Chondrocyte (in vitro differentiated cells): Measurements from ENCODE around the gene MON2. TPM values are rescaled to one million over a fixed set of nuclear protein-coding genes. Genes with fewer than 3 reads are reported as not detected.
A peak's percentile ranks its signal among the peaks of the same experiment; 100 is the strongest.
"Not testable (repeated sequence)": the region's sequence is repeated elsewhere in the genome, so short reads cannot be mapped to it uniquely, and the experiment has no call there.

ENCODE experiments used
- DNase-seq: peaks from one replicate; pipeline ENCODE4 v3.0.0; 2021; ENCODE audit warnings: mixed read lengths, low spot score
- H3K27ac Mint-ChIP-seq: one replicate; pipeline ENCODE4 v1.8.0; 2021; ENCODE audit warnings: mild to moderate bottlenecking, moderate library complexity, mixed read lengths; ENCODE audit not compliant: unreplicated experiment
- H3K27me3 Mint-ChIP-seq: 2 replicates; pipeline ENCODE4 v1.8.0; 2021; ENCODE audit warnings: low read depth, mixed read lengths
- H3K36me3 Mint-ChIP-seq: 2 replicates; pipeline ENCODE4 v1.8.0; 2021; ENCODE audit warnings: low read depth, mixed read lengths
- H3K4me1 Mint-ChIP-seq: 2 replicates; pipeline ENCODE4 v1.8.0; 2021; ENCODE audit warnings: low read depth, mild to moderate bottlenecking, mixed read lengths
- H3K4me3 Mint-ChIP-seq: one replicate; pipeline ENCODE4 v1.8.0; 2021; ENCODE audit warnings: mild to moderate bottlenecking, moderate library complexity, mixed read lengths; ENCODE audit not compliant: unreplicated experiment
- H3K9me3 Mint-ChIP-seq: 2 replicates; pipeline ENCODE4 v1.8.0; 2021; ENCODE audit warnings: low read depth, mixed read lengths
- total RNA-seq: library from RNA; stranded (reverse); gene quantifications from 3 replicates; pipeline ENCODE4 v1.2.1, GENCODE V29; 2021
- TF ChIP-seq, protein P1 (sequence below): fragments of 200-600 bp; sonication (generic); IDR thresholded peaks from 2 replicates; pipeline ENCODE4 v1.5.0; 2021; ENCODE audit warnings: antibody characterized with exemption, mild to moderate bottlenecking, moderate library complexity

The MON2 gene
- total RNA-seq, 1 donor from 2014 or later: 47.2 TPM

DNA sequence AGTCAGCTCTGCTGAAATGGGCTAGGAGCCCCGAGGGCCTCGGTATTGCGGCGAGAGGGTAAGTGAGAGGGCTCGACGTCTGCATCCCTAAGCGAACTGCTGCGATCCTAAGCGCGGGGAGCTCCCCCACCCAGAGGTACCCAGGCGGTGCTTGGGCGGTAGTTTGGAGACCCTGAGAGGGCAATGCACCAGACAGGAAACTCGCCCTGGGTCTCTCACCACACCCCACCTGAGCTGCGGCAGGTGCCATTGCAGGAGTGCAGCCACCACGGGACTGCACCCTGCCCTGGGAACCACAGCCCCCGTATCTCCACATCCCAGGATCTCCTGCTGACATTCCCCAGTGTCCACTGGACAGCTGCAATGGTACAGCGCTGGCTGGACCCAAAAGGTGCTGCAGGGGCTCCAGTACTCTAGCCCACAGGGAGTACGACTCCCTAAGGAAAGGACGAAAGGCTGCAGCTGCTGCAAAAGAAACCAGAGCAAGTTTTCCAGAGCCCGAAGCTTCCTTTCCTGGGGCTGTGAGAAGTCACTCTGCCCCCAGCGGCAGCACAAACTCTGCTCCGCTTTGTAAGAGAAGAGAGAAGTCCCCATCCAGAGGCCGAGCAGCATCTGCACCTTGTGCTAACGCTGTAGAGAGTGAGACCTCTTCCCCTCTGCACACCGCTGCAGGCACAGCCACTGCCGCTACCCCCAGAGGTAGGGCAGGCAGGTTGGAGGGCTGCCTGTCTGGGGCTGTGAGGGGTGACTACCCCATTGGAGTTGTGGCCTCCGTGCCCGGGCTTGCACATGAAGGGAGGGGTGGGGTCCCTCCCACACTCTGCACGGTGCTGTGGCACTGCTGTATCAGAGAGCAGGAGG lies 31.1 kb upstream of the MON2 start:
- no peaks in the 10 kb centered on the region for H3K36me3 Mint-ChIP-seq
- peak overlapping the region; percentile 82 for H3K4me3 Mint-ChIP-seq
- peaks cover 16% of the 10 kb centered on the region for H3K4me1 Mint-ChIP-seq
- no peak overlapping the region for H3K27ac Mint-ChIP-seq
- DNase-seq: no peak
- peaks cover under 1% of the 10 kb centered on the region for H3K9me3 Mint-ChIP-seq
- TF ChIP-seq, protein P1, sequence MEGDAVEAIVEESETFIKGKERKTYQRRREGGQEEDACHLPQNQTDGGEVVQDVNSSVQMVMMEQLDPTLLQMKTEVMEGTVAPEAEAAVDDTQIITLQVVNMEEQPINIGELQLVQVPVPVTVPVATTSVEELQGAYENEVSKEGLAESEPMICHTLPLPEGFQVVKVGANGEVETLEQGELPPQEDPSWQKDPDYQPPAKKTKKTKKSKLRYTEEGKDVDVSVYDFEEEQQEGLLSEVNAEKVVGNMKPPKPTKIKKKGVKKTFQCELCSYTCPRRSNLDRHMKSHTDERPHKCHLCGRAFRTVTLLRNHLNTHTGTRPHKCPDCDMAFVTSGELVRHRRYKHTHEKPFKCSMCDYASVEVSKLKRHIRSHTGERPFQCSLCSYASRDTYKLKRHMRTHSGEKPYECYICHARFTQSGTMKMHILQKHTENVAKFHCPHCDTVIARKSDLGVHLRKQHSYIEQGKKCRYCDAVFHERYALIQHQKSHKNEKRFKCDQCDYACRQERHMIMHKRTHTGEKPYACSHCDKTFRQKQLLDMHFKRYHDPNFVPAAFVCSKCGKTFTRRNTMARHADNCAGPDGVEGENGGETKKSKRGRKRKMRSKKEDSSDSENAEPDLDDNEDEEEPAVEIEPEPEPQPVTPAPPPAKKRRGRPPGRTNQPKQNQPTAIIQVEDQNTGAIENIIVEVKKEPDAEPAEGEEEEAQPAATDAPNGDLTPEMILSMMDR: peak; percentile 80
- peaks cover 29% of the 10 kb centered on the region for H3K27me3 Mint-ChIP-seq

DNA sequence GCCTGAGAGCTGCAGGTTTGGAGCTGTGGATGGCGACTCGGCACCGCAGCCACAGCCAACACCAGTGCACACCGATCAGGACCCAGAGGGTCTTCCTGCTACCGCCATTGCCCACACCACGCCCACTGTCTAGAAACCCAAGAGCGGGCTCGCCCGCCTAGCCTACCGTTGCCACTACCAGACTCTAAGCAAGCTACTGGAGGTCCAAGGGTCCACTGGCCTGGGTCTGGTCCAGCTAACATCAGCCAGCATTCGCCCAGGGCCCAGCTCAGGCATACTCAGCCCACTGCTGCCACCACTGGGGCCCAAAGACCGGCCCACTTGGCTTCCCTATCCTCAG lies 30.5 kb upstream of the MON2 start:
- Mint-ChIP-seq H3K4me1 (peaks cover 16% of the 10 kb centered on the region), H3K9me3 (peaks cover 6% of the 10 kb centered on the region), H3K4me3 (no peak overlapping the region), H3K36me3 (peaks cover 2% of the 10 kb centered on the region), H3K27ac (no peak overlapping the region), H3K27me3 (peaks cover 23% of the 10 kb centered on the region)
- TF ChIP-seq, protein P1: no peak
- no peak for DNase-seq

DNA sequence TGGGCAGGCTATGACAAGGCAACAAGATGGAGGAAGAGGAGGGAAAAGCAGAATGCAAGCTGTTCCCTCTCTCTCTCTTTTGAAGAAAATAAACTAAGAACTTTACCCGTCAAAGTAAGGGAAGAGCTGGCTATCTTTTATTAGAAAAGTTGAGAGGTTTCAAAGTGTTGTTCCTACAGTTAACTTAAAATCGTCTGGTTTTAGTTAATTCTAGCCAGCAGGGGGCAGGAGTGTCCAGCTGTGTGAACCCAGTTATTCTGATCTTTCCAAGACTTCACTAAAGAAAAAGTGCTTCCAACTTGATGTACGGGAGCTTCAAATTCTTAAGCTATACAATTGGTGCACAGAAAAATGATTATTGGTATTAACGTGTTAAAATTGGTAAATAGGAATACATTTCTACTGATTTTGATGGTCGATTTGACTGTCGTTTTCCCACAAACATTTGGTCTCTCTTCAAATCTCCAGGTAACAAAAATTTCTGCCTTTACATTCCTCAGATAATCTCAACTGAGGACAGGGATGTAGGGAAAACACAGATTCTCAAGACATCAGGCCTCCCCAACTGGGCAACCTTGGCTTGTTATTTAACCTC lies 28.4 kb upstream of the MON2 start:
- no peak for DNase-seq
- peaks cover 16% of the 10 kb centered on the region for H3K4me1 Mint-ChIP-seq
- H3K4me3 Mint-ChIP-seq: no peak overlapping the region
- peaks cover 12% of the 10 kb centered on the region for H3K27me3 Mint-ChIP-seq
- H3K27ac Mint-ChIP-seq: no peak overlapping the region
- peaks cover 27% of the 10 kb centered on the region for H3K9me3 Mint-ChIP-seq
- TF ChIP-seq, protein P1: peak; percentile 89
- H3K36me3 Mint-ChIP-seq: peaks cover 8% of the 10 kb centered on the region

DNA sequence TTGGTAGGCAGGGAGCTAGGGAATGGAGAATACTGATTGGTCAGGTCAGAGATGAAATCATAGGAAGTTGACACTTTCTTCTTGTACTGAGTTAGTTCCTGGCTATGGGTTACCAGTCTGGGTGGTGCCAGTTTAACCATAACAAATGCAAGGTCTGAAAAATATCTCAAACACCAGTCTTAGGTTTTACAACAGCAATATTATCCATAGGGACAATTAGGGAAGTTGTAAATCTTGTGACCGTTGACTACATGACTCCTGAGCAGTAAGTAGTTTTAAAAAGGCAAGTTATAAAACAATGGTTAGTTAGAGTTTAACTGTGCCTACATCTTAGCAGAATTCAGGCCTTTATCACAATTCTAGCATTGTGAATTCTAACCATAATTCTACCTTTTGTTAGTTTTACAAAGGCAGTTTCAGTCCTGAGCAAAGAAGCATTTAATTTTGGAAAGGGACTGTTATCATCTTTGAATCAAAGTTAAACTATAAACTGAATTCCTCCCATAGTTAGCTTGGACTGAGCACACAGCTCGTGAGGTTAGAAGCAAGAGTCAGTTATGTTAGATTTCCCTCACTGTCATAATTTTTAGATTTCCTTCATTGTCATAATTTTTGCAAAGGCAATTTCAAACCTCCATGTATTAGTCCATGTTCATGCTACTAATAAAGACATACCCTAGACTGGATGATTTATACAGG lies 19.7 kb upstream of the MON2 start:
- Mint-ChIP-seq H3K4me1 (no peaks in the 10 kb centered on the region), H3K27me3 (peaks cover 5% of the 10 kb centered on the region), H3K4me3 (no peak overlapping the region), H3K36me3 (peaks cover 6% of the 10 kb centered on the region), H3K27ac (no peak overlapping the region), H3K9me3 (peaks cover 25% of the 10 kb centered on the region)
- DNase-seq: no peak
- TF ChIP-seq, protein P1: no peak

DNA sequence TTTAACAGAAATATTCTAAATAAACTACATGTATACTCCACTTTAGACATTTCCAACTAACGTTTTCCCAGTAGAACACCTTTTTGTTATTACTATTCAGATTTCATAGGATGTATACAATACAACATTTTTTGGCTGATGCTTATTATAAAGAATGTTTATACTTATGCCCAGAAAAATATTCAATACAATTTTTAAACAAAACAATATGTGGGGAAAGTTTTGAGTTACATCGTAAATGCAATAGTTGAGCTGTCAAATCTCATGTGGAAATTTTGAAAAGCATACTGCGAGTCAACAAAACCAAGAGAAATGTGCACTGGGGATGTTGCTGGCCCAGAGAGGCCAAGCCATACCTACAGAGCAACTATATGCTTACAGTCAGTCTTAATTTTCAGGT lies 18.2 kb upstream of the MON2 start:
- Mint-ChIP-seq H3K9me3 (peaks cover 11% of the 10 kb centered on the region), H3K36me3 (peaks cover 1% of the 10 kb centered on the region), H3K4me1 (no peaks in the 10 kb centered on the region), H3K27me3 (peaks cover 8% of the 10 kb centered on the region), H3K4me3 (no peak overlapping the region), H3K27ac (no peak overlapping the region)
- TF ChIP-seq, protein P1: no peak
- no peak for DNase-seq

DNA sequence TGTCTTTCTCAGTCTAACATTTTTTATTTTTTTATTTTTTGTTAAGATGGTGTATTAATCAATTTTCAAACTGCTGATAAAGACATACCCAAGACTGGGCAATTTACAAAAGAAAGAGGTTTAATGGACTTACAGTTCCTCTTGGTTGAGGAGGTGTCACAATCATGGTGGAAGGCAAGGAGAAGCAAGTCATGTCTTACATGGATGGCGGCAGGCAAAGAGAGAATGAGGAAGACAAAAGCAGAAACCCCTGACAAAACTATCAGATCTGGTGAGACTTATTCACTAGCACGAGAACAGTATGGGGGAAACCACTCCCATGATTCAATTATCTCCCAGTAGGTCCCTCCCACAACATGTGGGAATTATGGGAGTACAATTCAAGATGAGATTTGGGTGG lies 11.2 kb upstream of the MON2 start:
- not testable (repeated sequence) for H3K4me3 Mint-ChIP-seq, H3K36me3 Mint-ChIP-seq

More for the DNA sequence above, 11.2 kb upstream of the MON2 start:
- H3K4me1 Mint-ChIP-seq, H3K27ac Mint-ChIP-seq, DNase-seq, H3K27me3 Mint-ChIP-seq, H3K9me3 Mint-ChIP-seq: not testable (repeated sequence)
